Omental fat pad (tissue), 4 donors: ENCODE results near the gene FAM131C. TPM values are rescaled to one million over a fixed set of nuclear protein-coding genes. Genes with fewer than 3 reads are reported as not detected.

Experiments used
- ATAC-seq: fragments of 150-250 bp; one replicate; pipeline ENCODE4 v1.9.1; 2016; ENCODE audit warnings: mild to moderate bottlenecking, moderate library complexity; ENCODE audit not compliant: low FRiP score
- DNase-seq: peaks from one replicate; pipeline ENCODE4 v3.0.0-alpha.2; 2019; ENCODE audit warnings: low spot score
- total RNA-seq, 4 donors: library from RNA; depleted of rRNA; stranded (reverse); fragments of >200 nt; gene quantifications; one replicate each; pipeline ENCODE4 v1.1.0, GENCODE V29; 2016
- TF ChIP-seq, protein P1 (sequence below), 3 donors: fragments of 450-650 bp; IDR thresholded peaks; one replicate each; pipeline ENCODE4 v1.5.1; 2016 to 2017; ENCODE audit warnings: antibody characterized with exemption in 3 of 3, mild to moderate bottlenecking in 3 of 3, moderate library complexity in 2 of 3

The FAM131C gene
- total RNA-seq, 4 donors from 2014 or later: not detected

DNA sequence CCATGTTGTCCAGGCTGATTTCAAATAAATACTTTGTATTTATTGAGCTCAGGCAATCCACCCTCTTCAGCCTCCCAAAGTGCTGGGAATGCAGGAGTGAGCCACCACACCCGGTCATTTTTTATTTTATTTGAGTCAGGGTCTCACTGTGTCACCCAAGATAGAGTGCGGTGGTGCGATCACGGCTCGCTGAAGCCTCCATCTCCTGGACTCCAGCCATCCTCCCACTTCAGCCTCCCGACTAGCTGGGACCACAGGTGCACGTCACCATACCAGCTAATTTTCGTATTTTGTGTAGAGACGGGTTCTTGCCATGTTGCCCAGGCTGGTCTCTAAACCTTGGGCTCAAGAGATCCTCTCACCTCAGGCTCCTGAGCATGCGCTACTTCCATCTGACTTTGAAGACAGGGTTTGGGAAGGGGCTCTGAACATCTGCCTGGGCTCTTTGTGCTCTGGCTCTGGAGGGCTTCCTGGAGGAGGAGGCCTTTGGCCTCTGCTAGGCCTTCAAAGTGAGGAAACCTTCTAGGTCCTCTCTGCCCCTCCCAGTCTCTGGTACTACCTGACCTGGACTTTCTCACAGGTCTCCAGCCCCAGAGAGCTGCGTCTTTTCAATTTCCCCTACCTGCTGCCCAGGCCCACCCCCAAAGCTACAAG is 61.4 kb downstream of the FAM131C start:
- ATAC-seq: no peak
- no peak for DNase-seq
- TF ChIP-seq, protein P1, sequence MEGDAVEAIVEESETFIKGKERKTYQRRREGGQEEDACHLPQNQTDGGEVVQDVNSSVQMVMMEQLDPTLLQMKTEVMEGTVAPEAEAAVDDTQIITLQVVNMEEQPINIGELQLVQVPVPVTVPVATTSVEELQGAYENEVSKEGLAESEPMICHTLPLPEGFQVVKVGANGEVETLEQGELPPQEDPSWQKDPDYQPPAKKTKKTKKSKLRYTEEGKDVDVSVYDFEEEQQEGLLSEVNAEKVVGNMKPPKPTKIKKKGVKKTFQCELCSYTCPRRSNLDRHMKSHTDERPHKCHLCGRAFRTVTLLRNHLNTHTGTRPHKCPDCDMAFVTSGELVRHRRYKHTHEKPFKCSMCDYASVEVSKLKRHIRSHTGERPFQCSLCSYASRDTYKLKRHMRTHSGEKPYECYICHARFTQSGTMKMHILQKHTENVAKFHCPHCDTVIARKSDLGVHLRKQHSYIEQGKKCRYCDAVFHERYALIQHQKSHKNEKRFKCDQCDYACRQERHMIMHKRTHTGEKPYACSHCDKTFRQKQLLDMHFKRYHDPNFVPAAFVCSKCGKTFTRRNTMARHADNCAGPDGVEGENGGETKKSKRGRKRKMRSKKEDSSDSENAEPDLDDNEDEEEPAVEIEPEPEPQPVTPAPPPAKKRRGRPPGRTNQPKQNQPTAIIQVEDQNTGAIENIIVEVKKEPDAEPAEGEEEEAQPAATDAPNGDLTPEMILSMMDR (IDR thresholded peaks at IDR 0.05): no peak

DNA sequence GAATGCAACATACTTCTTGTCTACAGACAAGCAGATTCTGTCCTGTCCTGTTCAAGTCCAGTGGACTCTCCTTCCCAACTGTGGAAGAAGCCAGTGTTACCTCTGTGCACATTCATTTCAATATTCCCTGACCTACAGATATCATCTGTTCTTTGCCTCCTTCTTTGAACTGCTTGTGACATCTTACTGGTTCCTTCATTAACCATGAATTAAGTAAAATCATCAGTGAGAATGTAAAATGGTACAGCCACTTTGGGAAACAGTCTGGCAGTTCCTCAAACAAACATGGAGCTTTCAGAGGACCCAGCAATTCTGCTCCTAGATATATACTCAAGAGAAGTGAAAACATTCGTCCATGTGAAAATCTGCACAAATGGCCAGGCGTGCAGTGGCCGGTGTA is 62.6 kb downstream of the FAM131C start:
- ATAC-seq (no peak), DNase-seq (no peak)
- TF ChIP-seq, protein P1 (IDR thresholded peaks at IDR 0.05): no peak

DNA sequence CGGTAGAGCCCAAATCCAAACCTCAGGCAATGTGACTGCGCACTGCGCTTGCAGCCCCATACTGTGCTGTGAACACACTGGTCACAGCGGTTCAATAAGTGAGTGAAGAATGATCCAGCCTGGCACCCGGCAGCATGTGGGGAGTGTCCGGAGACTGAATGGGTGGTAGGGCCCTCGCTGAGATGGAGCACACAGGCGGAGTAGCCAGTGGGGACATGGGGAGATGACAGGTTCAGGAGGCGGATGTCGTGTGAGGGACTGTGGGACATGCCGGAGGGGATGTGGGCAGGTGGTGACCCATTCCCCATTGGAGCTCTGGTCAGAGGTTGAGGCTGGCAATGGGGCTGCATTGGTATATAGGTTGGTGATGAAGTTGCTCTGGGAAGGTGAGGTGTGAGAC is 63.8 kb downstream of the FAM131C start:
- TF ChIP-seq, protein P1 (IDR thresholded peaks at IDR 0.05): no peak
- ATAC-seq: no peak
- no peak for DNase-seq

DNA sequence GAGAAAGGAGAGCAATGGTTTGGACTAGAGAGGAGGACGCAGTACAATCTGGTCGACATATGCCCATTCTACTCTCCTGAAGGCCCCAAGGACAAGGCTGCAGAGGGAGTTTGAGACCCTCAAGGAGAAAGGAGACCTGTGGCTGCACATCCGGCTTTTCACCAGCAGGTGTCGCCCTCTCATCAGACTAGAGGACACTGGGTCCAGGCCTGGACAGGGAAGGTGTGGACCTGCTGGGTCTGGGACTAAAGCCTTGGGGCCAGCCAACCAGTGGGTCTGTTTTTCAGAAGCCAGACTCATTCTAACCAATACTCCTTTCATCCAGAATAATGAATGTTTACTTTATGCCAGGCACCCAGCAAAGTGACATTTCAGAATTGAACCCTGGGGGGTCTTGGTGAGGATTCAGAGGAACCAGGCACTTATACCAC is 64.4 kb downstream of the FAM131C start:
- ATAC-seq: no peak

More for the DNA sequence above, 64.4 kb downstream of the FAM131C start:
- peak; percentile 93 for DNase-seq
- TF ChIP-seq, protein P1 (IDR thresholded peaks at IDR 0.05): peak in 2 of 3 donors; percentile 49 to 92

Other genes starting within 250 kb of the FAM131C start
- 10 to 100 TPM; 33.4 to 64.0 (median 51.5) TPM for gene SPEN, start 225.9 kb downstream of the FAM131C start, total RNA-seq
- gene ZBTB17, start 97.5 kb downstream of the FAM131C start, total RNA-seq: 10 to 100 TPM; 20.7 to 53.6 (median 27.8) TPM
- gene SRARP, start 69.4 kb downstream of the FAM131C start, total RNA-seq: not detected
- gene HSPB7, start 55.6 kb downstream of the FAM131C start, total RNA-seq: 100 to 1,000 TPM in 3 of 4 donors, 10 to 100 TPM in 1; 65.7 to 157 (median 128) TPM
- gene CLCNKA, start 51.6 kb downstream of the FAM131C start, total RNA-seq: 1 to 10 TPM in 2 of 4 donors, under 1 TPM in 2; 0.37 to 2.4 (median 1.0) TPM
- gene CLCNKB, start 29.9 kb downstream of the FAM131C start, total RNA-seq: 1 to 10 TPM in 2 of 4 donors, under 1 TPM in 1, not detected in 1; 0.38 to 2.2 (median 1.6) TPM
- gene EPHA2, start 82.4 kb upstream of the FAM131C start, total RNA-seq: 10 to 100 TPM; 15.3 to 41.8 (median 28.6) TPM
- 10 to 100 TPM in 1 of 4 donors, 1 to 10 TPM in 3; 2.6 to 10.6 (median 3.9) TPM for gene ARHGEF19, start 139.0 kb upstream of the FAM131C start, total RNA-seq
- gene CPLANE2, start 163.5 kb upstream of the FAM131C start, total RNA-seq: 10 to 100 TPM in 1 of 4 donors, 1 to 10 TPM in 3; 2.0 to 13.3 (median 4.7) TPM